ENCODE measurements around the gene SLC11A2.

GRCh38 chr12:51033048-51033447 is 6.9 kb upstream of the SLC11A2 start:
- TF ChIP-seq CTCF (conservative IDR thresholded peaks at IDR 0.05; ENCODE audit: low read depth, low read length): no peak
- no peak for TF ChIP-seq EZH2 (IDR thresholded peaks at IDR 0.05; ENCODE audit: borderline replicate concordance, low read depth, low read length, poor library complexity, severe bottlenecking)
